G401 (cell line): ENCODE measurements around the gene KIF3A. TPM values are rescaled to one million over a fixed set of nuclear protein-coding genes. Genes with fewer than 3 reads are reported as not detected.

Experiments used
- DNase-seq: peaks from one replicate; pipeline ENCODE4 v3.0.0-alpha.2; 2015; ENCODE audit warnings: low spot score
- in situ Hi-C: cut with HindIII; loops from 2 replicates; pipeline ENCODE4 v1.10.0; 2016; ENCODE audit warnings: low sequenced_read_pairs, mixed read lengths
- total RNA-seq: library from RNA; depleted of rRNA; stranded (reverse); fragments of >200 nt; shearing (Covaris generic); gene quantifications from 2 replicates; pipeline ENCODE4 v1.2.3, GENCODE V29; 2014

KIF3A gene
- total RNA-seq, 1 experiment from 2014 or later = 6.4 TPM

DNA sequence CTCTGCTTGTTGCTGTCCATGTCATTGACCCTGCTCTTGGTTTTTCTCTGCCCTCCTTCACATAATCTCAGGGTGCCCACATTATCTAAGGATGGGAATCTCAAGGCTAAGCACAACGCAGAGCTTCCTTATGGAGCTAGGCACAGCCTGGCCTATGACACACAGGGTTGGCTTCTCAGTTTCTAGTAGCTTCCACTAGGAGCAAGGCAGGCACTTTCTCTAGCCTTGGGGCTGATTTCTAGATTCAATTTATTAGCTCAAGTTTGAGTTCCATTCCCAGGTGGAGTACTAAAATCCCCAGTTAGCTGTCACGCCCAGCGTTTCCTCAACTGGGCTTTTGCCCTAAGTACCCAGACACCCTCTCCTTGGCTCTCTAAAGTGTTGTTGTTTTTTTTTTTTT is 51.2 kb downstream of the KIF3A start:
- in situ Hi-C loops = no loop called here
- DNase-seq = no peak

- DNase-seq = no peak
- in situ Hi-C loops = no loop called here
These were observed 52.2 kb downstream of the KIF3A start for GRCh38 chr5:132684922-132685720.

DNA sequence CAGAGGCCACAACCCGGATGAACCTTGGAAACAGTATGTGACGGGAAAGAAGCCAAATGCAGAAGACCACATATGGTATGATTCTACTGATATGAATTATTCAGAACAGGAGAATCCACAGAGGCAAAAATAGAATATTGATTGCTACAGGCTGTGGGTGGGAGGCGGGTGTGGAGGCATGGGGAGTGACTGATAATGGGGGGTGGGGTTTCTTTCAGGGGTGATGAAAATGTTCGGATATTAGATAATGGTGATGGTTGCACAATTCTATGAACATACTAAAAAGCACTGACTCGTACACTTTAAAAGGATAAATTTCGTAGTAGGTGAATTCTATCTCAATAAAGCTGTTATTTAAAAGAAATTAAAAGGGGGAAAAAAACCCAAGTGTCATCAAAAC is 52.9 kb downstream of the KIF3A start:
- DNase-seq = no peak
- in situ Hi-C loops = no loop called here

- in situ Hi-C loops = no loop called here
- DNase-seq = no peak
These were observed 55.4 kb downstream of the KIF3A start for GRCh38 chr5:132681983-132682382.

DNA sequence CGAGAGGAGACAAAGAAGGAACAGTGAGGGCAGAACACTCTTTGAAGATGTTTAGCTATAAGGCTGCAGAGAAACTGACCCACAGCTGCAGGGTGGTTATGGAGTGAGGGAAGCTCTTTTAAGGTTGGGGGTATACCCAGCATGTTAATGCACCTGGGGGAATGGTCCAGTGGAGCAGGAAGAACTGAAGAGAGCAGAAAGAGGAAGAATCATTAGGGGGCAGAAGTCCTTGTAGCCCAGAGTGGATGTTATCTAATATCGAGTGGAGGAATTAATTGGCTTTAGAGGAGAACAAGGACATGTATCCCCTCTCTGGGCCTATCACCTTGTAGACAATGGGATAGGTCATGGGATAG is 55.9 kb downstream of the KIF3A start:
- no peak for DNase-seq
- in situ Hi-C loops = no loop called here

GRCh38 chr5:132680780-132681475 is 56.4 kb downstream of the KIF3A start:
- in situ Hi-C loops = no loop called here
- no peak for DNase-seq

GRCh38 chr5:132679717-132680380 is 57.5 kb downstream of the KIF3A start:
- in situ Hi-C loops = no loop called here
- DNase-seq = no peak

GRCh38 chr5:132679166-132679565 is 58.2 kb downstream of the KIF3A start:
- in situ Hi-C loops = no loop called here
- DNase-seq = no peak

DNA sequence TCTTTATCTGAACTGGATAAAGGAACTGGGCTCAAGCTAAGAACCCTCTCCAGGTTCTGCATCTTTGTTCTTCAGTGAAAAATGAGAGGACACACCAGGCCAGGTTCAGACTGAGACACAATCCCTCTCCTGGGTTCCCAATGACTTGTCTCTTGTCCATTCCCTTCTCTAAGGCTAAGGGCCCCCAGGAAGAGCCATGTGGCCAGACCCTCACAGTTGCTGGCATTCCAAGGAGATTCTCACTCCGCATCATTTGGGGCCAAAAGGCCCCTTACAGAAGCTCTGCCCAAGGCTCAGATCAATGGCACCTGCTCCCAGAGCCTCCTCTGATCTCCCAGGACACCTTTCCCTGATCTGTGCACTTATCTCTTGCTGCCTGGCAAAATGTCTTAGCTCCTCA is 58.6 kb downstream of the KIF3A start:
- DNase-seq = no peak
- in situ Hi-C loops = no loop called here

DNA sequence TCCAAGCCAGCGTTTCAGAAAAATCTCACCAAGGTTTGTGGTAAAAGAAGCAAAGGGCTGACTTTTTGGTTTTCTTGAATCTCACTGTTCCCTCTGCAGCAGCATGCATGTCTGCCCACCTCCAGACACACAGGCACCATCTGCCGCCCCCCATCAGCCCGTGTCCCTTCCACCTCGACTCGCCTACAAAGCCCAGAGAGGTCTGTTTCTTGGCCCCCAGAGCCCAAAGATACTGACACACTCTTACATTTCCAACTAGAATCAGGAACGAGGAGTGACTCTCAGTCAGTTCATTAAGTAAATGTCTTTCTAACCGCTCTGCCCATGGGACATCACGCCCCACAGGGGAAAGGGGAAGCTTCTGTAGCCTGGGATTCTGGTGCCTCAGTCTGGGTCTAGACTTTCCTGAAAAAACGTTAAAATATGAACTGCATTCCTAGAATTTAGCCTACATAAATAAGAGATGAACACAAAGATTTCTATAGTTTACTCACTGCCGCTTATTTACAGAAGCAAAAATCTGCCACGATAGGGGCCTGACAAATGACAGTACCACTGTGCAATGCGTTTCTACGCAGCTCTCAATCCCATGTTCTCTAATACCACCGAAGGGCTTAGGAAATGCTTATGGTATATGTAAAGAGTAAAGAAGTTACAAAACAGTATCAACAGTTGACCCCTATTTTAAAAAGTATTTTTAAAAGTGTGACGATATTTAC is 59.5 kb downstream of the KIF3A start:
- in situ Hi-C loops = no loop called here
- no peak for DNase-seq

- in situ Hi-C loops = no loop called here
These were observed 60.2 kb downstream of the KIF3A start for GRCh38 chr5:132677191-132677590.

GRCh38 chr5:132675936-132676689 is 61.2 kb downstream of the KIF3A start:
- no peak for DNase-seq
- in situ Hi-C loops = no loop called here

More at GRCh38 chr5:132677191-132677590, 60.2 kb downstream of the KIF3A start:
- DNase-seq = no peak

DNA sequence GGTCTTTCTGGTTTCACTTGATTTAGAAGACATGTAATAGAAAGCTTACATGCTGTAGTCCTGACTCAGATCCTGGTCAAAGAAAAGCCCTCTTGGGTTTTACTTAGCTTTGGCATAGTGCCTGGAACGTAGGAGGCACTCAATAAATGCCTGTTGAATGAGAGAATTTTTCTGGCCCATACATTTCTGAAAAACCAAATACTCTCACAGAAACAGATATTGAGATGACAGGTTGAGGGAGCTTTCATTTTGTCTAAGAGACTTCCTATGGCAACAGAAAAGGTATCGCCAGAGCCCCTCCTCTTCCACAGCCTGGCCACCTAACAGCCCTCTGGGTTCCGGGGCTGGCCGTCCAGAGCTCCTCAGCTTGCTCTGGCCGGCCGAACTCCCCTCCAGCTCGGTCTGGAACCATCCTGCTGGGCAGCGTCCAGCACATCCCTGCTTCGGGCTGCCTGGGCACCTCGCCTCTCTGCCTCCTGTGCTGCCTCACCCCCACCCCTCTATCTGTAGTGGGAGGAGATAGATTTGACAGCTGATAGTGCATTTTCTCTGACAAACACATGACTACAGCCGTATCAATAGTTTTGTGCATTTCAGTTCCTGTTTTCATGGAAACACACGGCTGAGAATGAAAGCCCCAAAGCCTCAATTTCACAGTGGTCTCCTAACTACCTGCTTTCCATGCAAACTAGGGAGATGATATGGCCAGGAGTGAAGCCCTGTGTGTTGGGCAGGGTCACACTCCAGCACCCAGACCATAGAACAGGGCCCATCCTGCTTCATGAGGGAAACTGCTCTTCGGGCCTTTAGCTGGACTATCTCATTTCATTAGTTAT is 62.5 kb downstream of the KIF3A start:
- DNase-seq = no peak
- in situ Hi-C loops = no loop called here

- in situ Hi-C loops = no loop called here
- no peak for DNase-seq
These were observed 63.3 kb downstream of the KIF3A start, which contains the start of gene IL4 for GRCh38 chr5:132673939-132674630. TSS of gene IL4 (plus strand) at chr5:132673989. CDS start at chr5:132674051, 62 bp downstream.

DNA sequence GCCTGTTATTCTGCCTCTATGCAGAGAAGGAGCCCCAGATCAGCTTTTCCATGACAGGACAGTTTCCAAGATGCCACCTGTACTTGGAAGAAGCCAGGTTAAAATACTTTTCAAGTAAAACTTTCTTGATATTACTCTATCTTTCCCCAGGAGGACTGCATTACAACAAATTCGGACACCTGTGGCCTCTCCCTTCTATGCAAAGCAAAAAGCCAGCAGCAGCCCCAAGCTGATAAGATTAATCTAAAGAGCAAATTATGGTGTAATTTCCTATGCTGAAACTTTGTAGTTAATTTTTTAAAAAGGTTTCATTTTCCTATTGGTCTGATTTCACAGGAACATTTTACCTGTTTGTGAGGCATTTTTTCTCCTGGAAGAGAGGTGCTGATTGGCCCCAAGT is 63.9 kb downstream of the KIF3A start:
- DNase-seq = no peak
- in situ Hi-C loops = no loop called here

GRCh38 chr5:132671000-132671399 is 66.3 kb downstream of the KIF3A start:
- in situ Hi-C loops = no loop called here
- no peak for DNase-seq
